C4-2B (cell line): ENCODE measurements around the gene HCST.

Experiments
- ZFX ChIP-seq: fragments of 450-650 bp; IDR thresholded peaks from 2 replicates; pipeline ENCODE4 v1.6.1; 2017
- TF ChIP-seq, protein P1 (sequence below): fragments of 450-650 bp; conservative IDR thresholded peaks from 2 replicates; pipeline ENCODE4 v1.5.1; 2017; ENCODE audit warnings: mild to moderate bottlenecking

DNA sequence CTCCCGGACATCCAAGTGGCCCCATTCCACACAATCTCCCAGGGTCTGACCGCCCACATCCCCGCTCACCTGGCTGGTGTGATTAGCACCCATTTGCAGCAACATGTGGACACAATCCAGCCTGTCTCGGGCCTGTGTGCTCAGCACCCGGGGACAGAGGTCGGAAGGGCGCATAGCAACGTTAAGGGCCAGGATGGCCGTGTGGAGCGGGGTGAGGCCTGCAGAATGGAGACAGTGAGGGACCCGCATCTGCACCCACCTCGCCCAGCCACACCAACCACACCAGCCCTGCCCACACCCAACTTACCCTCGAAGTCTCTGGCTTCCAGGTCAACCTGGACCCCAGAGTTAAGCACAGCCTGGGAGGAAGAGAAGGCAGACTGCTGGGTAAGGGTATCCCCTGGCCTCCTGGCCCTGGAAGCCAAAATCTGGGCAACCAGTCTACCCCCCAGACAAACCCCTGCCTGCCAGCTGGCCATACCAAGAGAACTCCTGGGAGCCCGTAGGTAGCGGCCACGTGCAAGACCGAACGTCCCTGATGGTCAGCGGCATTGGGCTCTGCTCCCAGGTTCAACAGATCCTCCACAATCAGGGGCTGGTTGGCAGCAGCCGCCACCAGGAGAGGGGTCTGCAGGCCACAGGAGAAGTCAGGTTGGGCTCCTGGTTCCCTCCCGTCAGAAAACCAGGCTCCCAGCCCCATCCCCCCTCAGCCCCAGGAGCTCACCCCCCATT is 6.3 kb upstream of the HCST start:
- TF ChIP-seq, protein P1, sequence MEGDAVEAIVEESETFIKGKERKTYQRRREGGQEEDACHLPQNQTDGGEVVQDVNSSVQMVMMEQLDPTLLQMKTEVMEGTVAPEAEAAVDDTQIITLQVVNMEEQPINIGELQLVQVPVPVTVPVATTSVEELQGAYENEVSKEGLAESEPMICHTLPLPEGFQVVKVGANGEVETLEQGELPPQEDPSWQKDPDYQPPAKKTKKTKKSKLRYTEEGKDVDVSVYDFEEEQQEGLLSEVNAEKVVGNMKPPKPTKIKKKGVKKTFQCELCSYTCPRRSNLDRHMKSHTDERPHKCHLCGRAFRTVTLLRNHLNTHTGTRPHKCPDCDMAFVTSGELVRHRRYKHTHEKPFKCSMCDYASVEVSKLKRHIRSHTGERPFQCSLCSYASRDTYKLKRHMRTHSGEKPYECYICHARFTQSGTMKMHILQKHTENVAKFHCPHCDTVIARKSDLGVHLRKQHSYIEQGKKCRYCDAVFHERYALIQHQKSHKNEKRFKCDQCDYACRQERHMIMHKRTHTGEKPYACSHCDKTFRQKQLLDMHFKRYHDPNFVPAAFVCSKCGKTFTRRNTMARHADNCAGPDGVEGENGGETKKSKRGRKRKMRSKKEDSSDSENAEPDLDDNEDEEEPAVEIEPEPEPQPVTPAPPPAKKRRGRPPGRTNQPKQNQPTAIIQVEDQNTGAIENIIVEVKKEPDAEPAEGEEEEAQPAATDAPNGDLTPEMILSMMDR, result no peak
- no peak for TF ChIP-seq ZFX
